GM18526 (cell line): ENCODE data around the gene FAF1.

ENCODE experiments used
- POLR2A ChIP-seq: IDR thresholded peaks from 3 replicates; pipeline ENCODE4 v1.6.1; 2011; ENCODE audit not compliant: insufficient read length; ENCODE audit errors: extremely low read depth

Gene FAF1

GRCh38 chr1:50416553-50417453 is 543.3 kb downstream of the FAF1 start:
- no peak for TF ChIP-seq POLR2A

GRCh38 chr1:50416150-50416527 is 543.9 kb downstream of the FAF1 start:
- no peak for TF ChIP-seq POLR2A

GRCh38 chr1:50415235-50416149 is 544.6 kb downstream of the FAF1 start:
- TF ChIP-seq POLR2A: no peak

DNA sequence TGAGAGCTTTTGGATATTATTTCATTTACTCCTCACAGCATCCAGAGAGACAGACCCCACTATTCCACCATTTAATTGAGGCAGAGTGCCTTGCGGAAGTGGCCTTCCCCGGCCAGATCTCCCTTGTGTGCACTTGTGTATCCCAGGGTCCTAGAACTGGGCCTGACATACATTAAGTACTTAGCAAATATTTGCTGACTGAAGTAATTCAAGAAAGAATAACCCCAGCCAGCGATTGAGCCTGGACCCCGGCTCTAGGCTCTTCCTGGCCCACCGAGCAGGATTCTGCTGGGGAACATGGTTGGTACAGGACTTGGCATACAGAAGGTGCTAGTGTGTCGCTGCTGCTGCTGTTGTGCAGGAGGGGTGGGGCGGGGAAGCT is 545.2 kb downstream of the FAF1 start:
- no peak for TF ChIP-seq POLR2A

DNA sequence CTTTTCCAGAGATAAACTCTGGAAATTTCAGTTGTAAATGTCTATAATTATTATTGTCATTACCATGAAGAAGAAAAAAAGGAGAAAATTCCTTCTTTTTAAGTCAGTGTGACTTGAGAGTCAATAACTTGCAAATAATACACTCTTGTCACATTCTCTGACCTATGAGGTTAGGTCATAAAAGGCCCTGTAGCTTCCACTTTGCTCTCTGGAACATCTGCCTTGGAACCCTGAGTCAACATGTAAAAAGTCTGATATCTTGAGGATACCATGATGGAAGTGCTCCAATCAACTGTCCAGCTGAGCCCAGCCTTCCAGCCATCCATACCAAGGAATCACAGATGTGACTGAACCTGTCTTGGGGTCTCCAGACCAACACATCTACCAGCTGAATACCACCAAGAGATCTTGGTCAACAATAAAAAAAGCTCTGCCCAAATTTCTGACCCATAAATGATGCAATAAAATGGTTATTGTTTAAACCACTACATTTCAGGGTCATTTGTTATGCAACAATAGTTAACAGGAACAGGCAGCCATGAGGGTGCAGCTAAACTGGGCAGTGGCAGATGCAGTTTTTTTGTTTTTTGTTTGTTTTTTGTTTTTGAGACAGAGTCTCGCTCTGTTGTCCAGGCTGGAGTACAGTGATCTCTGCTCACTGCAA is 547.1 kb downstream of the FAF1 start:
- no peak for TF ChIP-seq POLR2A

DNA sequence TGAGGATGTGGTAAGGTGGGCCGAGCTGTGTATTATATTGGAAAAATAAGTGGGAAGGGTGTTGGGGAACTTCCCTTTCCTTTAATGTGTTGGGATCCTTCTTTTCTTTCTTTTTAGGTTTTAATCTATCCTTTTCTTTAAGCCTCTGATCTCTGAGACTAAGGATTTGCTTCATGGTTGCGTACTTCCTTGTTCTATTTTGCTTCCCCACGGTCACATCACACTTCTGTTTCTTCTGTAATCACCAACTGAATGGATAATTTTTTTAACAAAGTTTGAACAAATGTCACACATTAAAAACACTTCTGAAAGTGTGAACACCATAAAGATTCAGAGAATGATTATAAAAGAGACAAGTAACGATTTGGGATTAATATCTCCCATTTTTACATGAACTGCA is 554.3 kb downstream of the FAF1 start:
- TF ChIP-seq POLR2A: no peak

DNA sequence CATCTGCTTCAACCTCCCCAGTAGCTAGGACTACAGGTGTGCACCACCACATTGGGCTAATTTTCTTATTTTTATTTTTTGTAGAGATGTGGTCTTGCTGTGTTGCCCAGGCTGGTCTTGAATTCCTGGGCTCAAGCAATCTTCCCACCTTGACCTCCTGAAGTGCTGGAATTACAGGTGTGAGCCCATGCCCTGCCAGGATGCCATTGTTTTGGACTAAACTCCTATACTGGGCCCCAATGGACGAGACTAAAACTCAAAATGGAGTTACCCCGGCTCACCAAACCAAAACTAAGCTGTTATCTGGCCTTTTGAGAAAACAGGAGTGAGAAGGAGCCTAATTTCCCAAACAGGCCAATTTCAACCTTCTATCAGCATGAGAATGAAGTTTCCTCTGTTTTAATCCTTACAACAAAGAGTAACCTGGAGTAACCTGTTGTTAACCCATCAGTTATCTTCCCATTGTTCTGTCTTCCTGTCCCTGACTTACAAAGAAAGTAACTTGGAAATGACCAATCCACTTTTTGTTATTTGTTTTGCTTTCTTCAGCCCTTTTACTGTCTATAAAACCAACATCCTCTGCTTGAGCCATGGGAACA is 566.4 kb downstream of the FAF1 start:
- no peak for TF ChIP-seq POLR2A
